ENCODE results near the gene TAS2R60.
"Not testable (repeated sequence)": the region's sequence is repeated elsewhere in the genome, so short reads cannot be mapped to it uniquely, and the experiment has no call there.

DNA sequence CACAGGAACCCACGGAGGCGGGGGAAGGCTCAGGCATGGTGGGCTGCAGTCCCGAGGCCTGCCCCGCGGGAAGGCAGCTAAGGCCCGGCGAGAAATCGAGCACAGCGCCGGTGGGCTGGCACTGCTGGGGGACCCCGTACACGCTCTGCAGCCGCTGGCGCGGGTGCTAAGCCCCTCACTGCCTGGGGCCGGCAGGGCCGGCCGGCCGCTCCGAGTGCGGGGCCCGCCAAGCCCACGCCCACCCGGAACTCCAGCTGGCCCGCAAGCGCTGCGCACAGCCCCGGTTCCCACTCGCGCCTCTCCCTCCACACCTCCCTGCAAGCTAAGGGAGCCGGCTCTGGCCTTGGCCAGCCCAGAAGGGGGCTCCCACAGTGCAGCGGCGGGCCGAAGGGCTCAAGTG, 18.8 kb upstream of the TAS2R60 start:
- not testable (repeated sequence) for TF ChIP-seq EZH2 (IDR thresholded peaks at IDR 0.05; ENCODE audit: borderline replicate concordance, low read depth, low read length, severe bottlenecking); POLR2AphosphoS5 (IDR thresholded peaks at IDR 0.05; ENCODE audit: insufficient read depth, low read depth, low read length); JUN (IDR thresholded peaks at IDR 0.05; ENCODE audit: borderline replicate concordance, insufficient read depth, insufficient read length, low read depth); POLR2A (IDR thresholded peaks at IDR 0.05; ENCODE audit: low read depth, low read length)
- TF ChIP-seq, protein P1, sequence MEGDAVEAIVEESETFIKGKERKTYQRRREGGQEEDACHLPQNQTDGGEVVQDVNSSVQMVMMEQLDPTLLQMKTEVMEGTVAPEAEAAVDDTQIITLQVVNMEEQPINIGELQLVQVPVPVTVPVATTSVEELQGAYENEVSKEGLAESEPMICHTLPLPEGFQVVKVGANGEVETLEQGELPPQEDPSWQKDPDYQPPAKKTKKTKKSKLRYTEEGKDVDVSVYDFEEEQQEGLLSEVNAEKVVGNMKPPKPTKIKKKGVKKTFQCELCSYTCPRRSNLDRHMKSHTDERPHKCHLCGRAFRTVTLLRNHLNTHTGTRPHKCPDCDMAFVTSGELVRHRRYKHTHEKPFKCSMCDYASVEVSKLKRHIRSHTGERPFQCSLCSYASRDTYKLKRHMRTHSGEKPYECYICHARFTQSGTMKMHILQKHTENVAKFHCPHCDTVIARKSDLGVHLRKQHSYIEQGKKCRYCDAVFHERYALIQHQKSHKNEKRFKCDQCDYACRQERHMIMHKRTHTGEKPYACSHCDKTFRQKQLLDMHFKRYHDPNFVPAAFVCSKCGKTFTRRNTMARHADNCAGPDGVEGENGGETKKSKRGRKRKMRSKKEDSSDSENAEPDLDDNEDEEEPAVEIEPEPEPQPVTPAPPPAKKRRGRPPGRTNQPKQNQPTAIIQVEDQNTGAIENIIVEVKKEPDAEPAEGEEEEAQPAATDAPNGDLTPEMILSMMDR (IDR thresholded peaks at IDR 0.05; ENCODE audit: extremely low read depth in 1 of 2, insufficient read depth in 1 of 2, low read depth in 1 of 2, low read length in 2 of 2): not testable (repeated sequence)
